HepG2 (cell line): Measurements from ENCODE around the gene RAB3C. TPM values are rescaled to one million over a fixed set of nuclear protein-coding genes. Genes with fewer than 3 reads are reported as not detected.

Experiments used
- AGO2 ChIP-seq: fragments of 200-400 bp; formaldehyde crosslinking; optimal IDR thresholded peaks from 2 replicates; pipeline ENCODE3; 2017; ENCODE audit warnings: mild to moderate bottlenecking, low read depth, low read length, moderate library complexity
- CSRNP1 ChIP-seq: sonication (generic); formaldehyde crosslinking; IDR thresholded peaks from 2 replicates; pipeline ENCODE4 v1.8.1; 2023; ENCODE audit warnings: mild to moderate bottlenecking, missing genetic modification reagents
- GATAD1 ChIP-seq: IDR thresholded peaks from 2 replicates; pipeline ENCODE4 v1.6.1; 2016; ENCODE audit warnings: missing genetic modification reagents, missing compliant biosample characterization
- HCFC1 ChIP-seq: fragments of 150-350 bp; IDR thresholded peaks from 2 replicates; pipeline ENCODE4 v1.6.1; 2014; ENCODE audit warnings: low read depth, low read length
- JUND ChIP-seq: sonication (generic); formaldehyde crosslinking; IDR thresholded peaks from 2 replicates; pipeline ENCODE4 v1.8.0; 2022; ENCODE audit warnings: mild to moderate bottlenecking, missing genetic modification reagents
- MIER3 ChIP-seq: IDR thresholded peaks from 2 replicates; pipeline ENCODE4 v1.6.1; 2016; ENCODE audit warnings: missing compliant biosample characterization, borderline replicate concordance
- MXD1 ChIP-seq: sonication (generic); formaldehyde crosslinking; IDR thresholded peaks from 2 replicates; pipeline ENCODE4 v1.4.0; 2020; ENCODE audit warnings: mild to moderate bottlenecking, missing genetic modification reagents
- NR2F2 ChIP-seq: IDR thresholded peaks from 2 replicates; pipeline ENCODE4 v1.6.1; 2012; ENCODE audit warnings: low read depth, inconsistent platforms, borderline replicate concordance
- NR2F6 ChIP-seq, 2 experiments: IDR thresholded peaks; 2 replicates each; pipeline ENCODE4 v1.6.1; 2016; ENCODE audit warnings: antibody characterized with exemption in 1 of 2, mild to moderate bottlenecking in 1 of 2
- TCF12 ChIP-seq, 2 experiments: fragments of 450-650 bp in 1 of 2; sonication (generic) in 1 of 2; formaldehyde crosslinking in 1 of 2; IDR thresholded peaks; 2 replicates each; pipeline versions ENCODE4 v1.6.1 to v1.8.0; 2017 to 2022; ENCODE audit warnings: antibody characterized with exemption in 1 of 2, mild to moderate bottlenecking in 1 of 2, missing genetic modification reagents in 1 of 2, moderate library complexity in 1 of 2
- TCF7 ChIP-seq: sonication (generic); IDR thresholded peaks from 2 replicates; pipeline ENCODE4 v1.6.1; 2016; ENCODE audit warnings: antibody characterized with exemption, low read depth
- XBP1 ChIP-seq: sonication (generic); formaldehyde crosslinking; IDR thresholded peaks from 2 replicates; pipeline ENCODE4 v1.5.0; 2020; ENCODE audit warnings: missing genetic modification reagents
- ZFP90 ChIP-seq: sonication (generic); formaldehyde crosslinking; IDR thresholded peaks from 2 replicates; pipeline ENCODE4 v1.8.0; 2022; ENCODE audit warnings: missing genetic modification reagents, mild to moderate bottlenecking, inconsistent platforms, borderline replicate concordance
- ZNF567 ChIP-seq: sonication (generic); formaldehyde crosslinking; IDR thresholded peaks from 2 replicates; pipeline ENCODE4 v1.8.1; 2023; ENCODE audit warnings: mild to moderate bottlenecking, missing genetic modification reagents, borderline replicate concordance
- ZNF660 ChIP-seq: sonication (generic); formaldehyde crosslinking; IDR thresholded peaks from 2 replicates; pipeline ENCODE4 v1.5.1; 2020; ENCODE audit warnings: mild to moderate bottlenecking, low read depth, missing genetic modification reagents, borderline replicate concordance
- ZNF713 ChIP-seq: sonication (generic); formaldehyde crosslinking; IDR thresholded peaks from 2 replicates; pipeline ENCODE4 v1.4.0; 2020; ENCODE audit warnings: mild to moderate bottlenecking, missing genetic modification reagents
- ZNF792 ChIP-seq: IDR thresholded peaks from 2 replicates; pipeline ENCODE4 v1.6.1; 2016
- polyA plus RNA-seq, 8 experiments: library from polyadenylated mRNA; depleted of rRNA in 3 of 8; stranded (reverse) in 7 of 8; unstranded in 1 of 8; fragments of >200 nt; fragmentation: Illumina TruSeq in 4 of 8; extraction: Trizol in 4 of 8; gene quantifications; 2 replicates each; pipeline versions ENCODE4 v1.2.1 to v1.2.3, GENCODE V29; 2011 to 2016; ENCODE audit warnings: low read depth in 4 of 8, missing spikeins in 1 of 8, mixed read lengths in 1 of 8; ENCODE audit not compliant: insufficient read depth in 1 of 8
- total RNA-seq, 5 experiments: library from RNA; depleted of rRNA; stranded (reverse); fragments of >200 nt; fragmentation: Illumina TruSeq; extraction: Trizol; gene quantifications; 2 replicates each; pipeline ENCODE4 v1.2.3, GENCODE V29; 2016; ENCODE audit warnings: low read depth in 1 of 5
- TF ChIP-seq, protein P1 (sequence below): sonication (generic); formaldehyde crosslinking; IDR thresholded peaks from one replicate; pipeline ENCODE4 v1.5.1; 2020; ENCODE audit warnings: mild to moderate bottlenecking, missing genetic modification reagents; ENCODE audit errors: not compliant biosample characterization

RAB3C gene
- total and polyA plus RNA-seq, 2 of the 13 experiments (the other 11 are each of a cell fraction or from before 2014, with no cell fraction given): not detected

DNA sequence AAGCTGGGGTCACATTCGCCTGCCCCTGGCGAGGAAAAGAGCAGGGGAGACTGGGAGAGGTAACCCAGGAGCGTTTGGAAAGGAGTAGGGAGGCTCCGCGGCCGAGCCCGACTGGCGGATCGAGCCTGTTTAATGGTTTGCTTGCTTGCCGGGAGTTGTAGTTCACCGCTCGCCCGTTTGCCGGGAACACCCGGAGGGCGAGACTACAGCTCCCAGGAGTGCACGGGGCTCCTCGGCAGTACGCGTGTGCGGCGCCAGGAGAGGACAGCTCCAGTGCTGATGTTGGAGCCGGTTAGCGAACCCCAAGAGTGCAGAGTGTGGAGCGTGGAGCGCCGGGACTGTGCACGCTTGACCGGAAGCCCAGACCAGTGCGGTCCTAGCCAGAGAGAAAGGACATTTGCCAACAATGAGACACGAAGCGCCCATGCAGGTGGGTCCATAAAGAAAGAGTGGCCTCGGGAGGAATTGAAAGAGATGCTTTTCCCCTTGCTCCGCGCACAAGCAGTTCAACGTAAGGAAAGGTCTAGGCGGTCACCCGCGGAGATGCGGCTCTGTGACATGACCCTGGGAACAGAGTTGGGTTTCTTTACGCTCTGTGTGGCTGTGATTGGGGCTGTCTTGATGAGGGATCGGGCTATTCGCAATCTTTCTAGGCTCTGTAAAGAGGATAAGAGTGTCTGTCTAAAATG is at the start of gene RAB3C (continued):
- no peak for TF ChIP-seq ZNF713 (CRISPR knock-in tag)
- no peak; the same call in 1 of the 2 replicates for TF ChIP-seq GATAD1 (CRISPR knock-in tag)
- 0 out of 2 replicates have a peak, but pooled peaks have one; percentile 61 for TF ChIP-seq MXD1 (CRISPR knock-in tag)
- no peak for TF ChIP-seq XBP1
- 0 out of 2 replicates have a peak, but pooled peaks have one; percentile 73 for TF ChIP-seq ZNF792 (CRISPR knock-in tag)
- TF ChIP-seq AGO2: no peak
- TF ChIP-seq, protein P1, sequence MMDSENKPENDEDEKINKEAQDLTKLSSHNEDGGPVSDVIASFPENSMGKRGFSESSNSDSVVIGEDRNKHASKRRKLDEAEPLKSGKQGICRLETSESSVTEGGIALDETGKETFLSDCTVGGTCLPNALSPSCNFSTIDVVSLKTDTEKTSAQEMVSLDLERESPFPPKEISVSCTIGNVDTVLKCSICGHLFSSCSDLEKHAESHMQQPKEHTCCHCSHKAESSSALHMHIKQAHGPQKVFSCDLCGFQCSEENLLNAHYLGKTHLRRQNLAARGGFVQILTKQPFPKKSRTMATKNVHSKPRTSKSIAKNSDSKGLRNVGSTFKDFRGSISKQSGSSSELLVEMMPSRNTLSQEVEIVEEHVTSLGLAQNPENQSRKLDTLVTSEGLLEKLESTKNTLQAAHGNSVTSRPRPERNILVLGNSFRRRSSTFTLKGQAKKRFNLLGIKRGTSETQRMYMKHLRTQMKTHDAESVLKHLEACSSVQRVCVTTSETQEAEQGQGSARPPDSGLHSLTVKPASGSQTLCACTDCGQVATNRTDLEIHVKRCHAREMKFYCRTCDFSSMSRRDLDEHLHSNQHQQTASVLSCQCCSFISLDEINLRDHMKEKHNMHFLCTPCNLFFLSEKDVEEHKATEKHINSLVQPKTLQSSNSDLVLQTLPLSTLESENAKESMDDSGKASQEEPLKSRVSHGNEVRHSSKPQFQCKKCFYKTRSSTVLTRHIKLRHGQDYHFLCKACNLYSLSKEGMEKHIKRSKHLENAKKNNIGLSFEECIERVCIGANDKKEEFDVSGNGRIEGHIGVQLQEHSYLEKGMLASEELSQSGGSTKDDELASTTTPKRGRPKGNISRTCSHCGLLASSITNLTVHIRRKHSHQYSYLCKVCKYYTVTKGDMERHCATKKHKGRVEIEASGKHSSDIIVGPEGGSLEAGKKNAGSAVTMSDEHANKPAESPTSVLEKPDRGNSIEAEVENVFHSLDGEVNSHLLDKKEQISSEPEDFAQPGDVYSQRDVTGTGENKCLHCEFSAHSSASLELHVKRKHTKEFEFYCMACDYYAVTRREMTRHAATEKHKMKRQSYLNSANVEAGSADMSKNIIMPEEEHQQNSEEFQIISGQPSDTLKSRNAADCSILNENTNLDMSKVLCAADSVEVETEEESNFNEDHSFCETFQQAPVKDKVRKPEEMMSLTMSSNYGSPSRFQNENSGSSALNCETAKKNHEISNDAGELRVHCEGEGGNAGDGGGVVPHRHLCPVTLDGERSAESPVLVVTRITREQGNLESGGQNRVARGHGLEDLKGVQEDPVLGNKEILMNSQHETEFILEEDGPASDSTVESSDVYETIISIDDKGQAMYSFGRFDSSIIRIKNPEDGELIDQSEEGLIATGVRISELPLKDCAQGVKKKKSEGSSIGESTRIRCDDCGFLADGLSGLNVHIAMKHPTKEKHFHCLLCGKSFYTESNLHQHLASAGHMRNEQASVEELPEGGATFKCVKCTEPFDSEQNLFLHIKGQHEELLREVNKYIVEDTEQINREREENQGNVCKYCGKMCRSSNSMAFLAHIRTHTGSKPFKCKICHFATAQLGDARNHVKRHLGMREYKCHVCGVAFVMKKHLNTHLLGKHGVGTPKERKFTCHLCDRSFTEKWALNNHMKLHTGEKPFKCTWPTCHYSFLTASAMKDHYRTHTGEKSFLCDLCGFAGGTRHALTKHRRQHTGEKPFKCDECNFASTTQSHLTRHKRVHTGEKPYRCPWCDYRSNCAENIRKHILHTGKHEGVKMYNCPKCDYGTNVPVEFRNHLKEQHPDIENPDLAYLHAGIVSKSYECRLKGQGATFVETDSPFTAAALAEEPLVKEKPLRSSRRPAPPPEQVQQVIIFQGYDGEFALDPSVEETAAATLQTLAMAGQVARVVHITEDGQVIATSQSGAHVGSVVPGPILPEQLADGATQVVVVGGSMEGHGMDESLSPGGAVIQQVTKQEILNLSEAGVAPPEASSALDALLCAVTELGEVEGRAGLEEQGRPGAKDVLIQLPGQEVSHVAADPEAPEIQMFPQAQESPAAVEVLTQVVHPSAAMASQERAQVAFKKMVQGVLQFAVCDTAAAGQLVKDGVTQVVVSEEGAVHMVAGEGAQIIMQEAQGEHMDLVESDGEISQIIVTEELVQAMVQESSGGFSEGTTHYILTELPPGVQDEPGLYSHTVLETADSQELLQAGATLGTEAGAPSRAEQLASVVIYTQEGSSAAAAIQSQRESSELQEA (CRISPR knock-in tag): no peak
- no peak for TF ChIP-seq TCF12 (IDR thresholded peaks at IDR 0.05)
- TF ChIP-seq TCF12 (CRISPR knock-in tag; IDR thresholded peaks at IDR 0.05): no peak
- peak; percentile 25; the same call in 1 of the 2 replicates for TF ChIP-seq ZFP90
- TF ChIP-seq NR2F2: no peak
- no peak for TF ChIP-seq JUND
- TF ChIP-seq HCFC1: peak; percentile 96
- no peak for TF ChIP-seq CSRNP1
- no peak for TF ChIP-seq ZNF567 (CRISPR knock-in tag)
- TF ChIP-seq NR2F6 (IDR thresholded peaks at IDR 0.05): no peak
- peak; percentile 33; the same call in 1 of the 2 replicates for TF ChIP-seq NR2F6 (CRISPR knock-in tag; IDR thresholded peaks at IDR 0.05)
- no peak for TF ChIP-seq ZNF660 (CRISPR knock-in tag)
- peak; percentile 46; the same call in 1 of the 2 replicates for TF ChIP-seq MIER3 (CRISPR knock-in tag)
- no peak for TF ChIP-seq TCF7
